Measurements from ENCODE around the gene ARVCF.

DNA sequence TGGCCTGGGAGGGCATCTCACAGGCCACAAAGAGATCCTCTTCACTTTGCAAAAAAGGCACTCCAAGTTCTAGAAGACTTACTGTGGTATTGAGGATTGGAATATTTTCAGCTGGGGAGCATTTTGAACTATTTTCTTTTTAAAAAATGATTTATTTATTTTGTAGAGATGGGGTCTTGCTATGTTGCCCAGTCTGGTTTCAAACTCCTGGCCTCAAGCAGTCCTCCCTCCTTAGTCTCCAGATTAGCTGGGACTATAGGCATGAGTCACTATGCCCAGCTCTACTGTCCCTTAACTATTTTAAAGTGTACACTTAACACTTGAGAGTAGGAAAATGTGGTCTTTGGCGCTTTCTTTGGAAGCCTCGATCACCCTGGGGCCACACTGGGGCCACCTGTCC, 38.5 kb upstream of the ARVCF start:
- TF ChIP-seq CTCF (IDR thresholded peaks at IDR 0.05; ENCODE audit: low read length) (no peak), EZH2 (IDR thresholded peaks at IDR 0.05; ENCODE audit: borderline replicate concordance, low read length) (no peak)

Measured in OCI-LY1 (cell line).